HG02759 (cell line): ENCODE results near the gene ZNF595.
"Not testable (repeated sequence)": the region's sequence is repeated elsewhere in the genome, so short reads cannot be mapped to it uniquely, and the experiment has no call there.

Experiments
- ATAC-seq: cut with Tn5 transposase; IDR thresholded peaks from one replicate; pipeline ENCODE4 v1.9.1; 2021; ENCODE audit warnings: mild to moderate bottlenecking, moderate library complexity; ENCODE audit not compliant: unreplicated experiment

Gene ZNF595

GRCh38 chr4:52804-53479, at the start of gene ZNF595:
ZNF595 (plus strand) TSS chr4:53321; CDS start chr4:53489, 168 bp downstream.
- peak; percentile 83 for ATAC-seq

GRCh38 chr4:9937-10870, 42.9 kb upstream of the ZNF595 start:
- not testable (repeated sequence) for ATAC-seq

- ATAC-seq, result peak; percentile 11
Observed at GRCh38 chr4:11095-11815, 41.9 kb upstream of the ZNF595 start.

GRCh38 chr4:11816-12417, 41.2 kb upstream of the ZNF595 start:
- ATAC-seq, result peak; percentile 57

GRCh38 chr4:18128-18527, 35.0 kb upstream of the ZNF595 start:
- not testable (repeated sequence) for ATAC-seq

GRCh38 chr4:18589-18988, 34.5 kb upstream of the ZNF595 start:
- not testable (repeated sequence) for ATAC-seq

GRCh38 chr4:22882-23281, 30.2 kb upstream of the ZNF595 start:
- not testable (repeated sequence) for ATAC-seq

GRCh38 chr4:24359-24758, 28.8 kb upstream of the ZNF595 start:
- ATAC-seq, result not testable (repeated sequence)

- not testable (repeated sequence) for ATAC-seq
Observed at GRCh38 chr4:27501-27900, 25.6 kb upstream of the ZNF595 start.

- not testable (repeated sequence) for ATAC-seq
Observed at GRCh38 chr4:28767-29542, 24.2 kb upstream of the ZNF595 start.

GRCh38 chr4:33314-33713, 19.8 kb upstream of the ZNF595 start:
- ATAC-seq, result not testable (repeated sequence)

GRCh38 chr4:36559-37415, 16.3 kb upstream of the ZNF595 start:
- not testable (repeated sequence) for ATAC-seq

- ATAC-seq, result not testable (repeated sequence)
Observed at GRCh38 chr4:38202-38601, 14.9 kb upstream of the ZNF595 start.

- not testable (repeated sequence) for ATAC-seq
Observed at GRCh38 chr4:43375-43774, 9.7 kb upstream of the ZNF595 start.

GRCh38 chr4:51253-51652, 1.9 kb upstream of the ZNF595 start:
- ATAC-seq, result not testable (repeated sequence)

GRCh38 chr4:51655-52277, 1.4 kb upstream of the ZNF595 start:
- not testable (repeated sequence) for ATAC-seq

- ATAC-seq, result peak; percentile 10
Observed at GRCh38 chr4:53521-53920, 400 bp downstream of the ZNF595 start.

- ATAC-seq, result not testable (repeated sequence)
Observed at GRCh38 chr4:64733-65132, 11.6 kb downstream of the ZNF595 start.

- no peak for ATAC-seq
Observed at GRCh38 chr4:71830-72229, 18.7 kb downstream of the ZNF595 start.
